ENCODE results near the gene KCNH6.

Gene KCNH6

GRCh38 chr17:63486317-63487013 is 36.7 kb upstream of the KCNH6 start:
- DNase-seq (ENCODE audit: low read depth, low spot score), result no peak

GRCh38 chr17:63487014-63487339 is 36.2 kb upstream of the KCNH6 start:
- DNase-seq (ENCODE audit: low read depth, low spot score), result no peak

GRCh38 chr17:63488851-63489250 is 34.3 kb upstream of the KCNH6 start:
- DNase-seq (ENCODE audit: low read depth, low spot score), result no peak

- DNase-seq (ENCODE audit: low read depth, low spot score), result no peak
Observed at GRCh38 chr17:63489291-63489690, 33.9 kb upstream of the KCNH6 start.

DNA sequence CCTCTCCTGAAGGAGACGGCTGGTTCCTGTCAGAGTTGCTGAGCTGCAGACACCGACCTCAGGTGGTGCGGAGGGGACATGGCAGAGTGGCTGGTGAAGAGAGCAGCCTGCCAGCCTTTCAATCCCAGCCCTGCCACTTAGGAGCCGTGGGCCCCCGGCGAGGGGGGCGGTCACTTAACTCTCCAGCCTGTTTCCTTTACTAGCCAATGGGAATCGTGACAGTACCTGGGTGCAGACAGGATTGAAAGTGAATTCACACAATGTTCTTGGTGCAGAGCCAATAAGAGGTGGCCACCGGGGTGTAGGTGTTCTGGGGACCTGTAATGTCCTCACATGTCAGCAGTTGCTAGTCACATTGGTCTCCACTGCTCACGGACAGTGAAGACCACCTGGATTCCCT is 32.8 kb upstream of the KCNH6 start:
- no peak for DNase-seq (ENCODE audit: low read depth, low spot score)

GRCh38 chr17:63490858-63491400 is 32.2 kb upstream of the KCNH6 start:
- no peak for DNase-seq (ENCODE audit: low read depth, low spot score)

DNA sequence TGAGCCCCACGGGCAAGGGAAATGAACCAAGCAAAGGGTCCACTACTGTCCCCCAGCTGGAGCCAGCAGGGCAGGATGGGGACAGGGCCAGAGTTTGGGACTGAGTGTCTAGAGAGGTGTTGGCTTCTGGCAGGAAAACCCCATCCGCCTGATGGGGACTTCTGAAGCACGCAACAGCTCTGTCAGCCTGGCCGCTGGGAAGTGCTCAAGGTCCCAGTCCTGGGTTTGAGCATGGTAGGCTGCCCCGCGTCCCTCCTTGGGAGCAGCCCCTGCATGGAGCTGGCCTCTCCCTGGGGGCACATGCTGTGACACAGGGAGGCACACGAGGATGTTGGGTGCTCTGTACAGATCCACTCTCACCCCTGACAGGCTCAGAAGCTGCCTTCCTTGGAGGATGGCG is 31.7 kb upstream of the KCNH6 start:
- DNase-seq (ENCODE audit: low read depth, low spot score), result no peak

- no peak for DNase-seq (ENCODE audit: low read depth, low spot score)
Observed at GRCh38 chr17:63491977-63492618, 31.1 kb upstream of the KCNH6 start.

DNA sequence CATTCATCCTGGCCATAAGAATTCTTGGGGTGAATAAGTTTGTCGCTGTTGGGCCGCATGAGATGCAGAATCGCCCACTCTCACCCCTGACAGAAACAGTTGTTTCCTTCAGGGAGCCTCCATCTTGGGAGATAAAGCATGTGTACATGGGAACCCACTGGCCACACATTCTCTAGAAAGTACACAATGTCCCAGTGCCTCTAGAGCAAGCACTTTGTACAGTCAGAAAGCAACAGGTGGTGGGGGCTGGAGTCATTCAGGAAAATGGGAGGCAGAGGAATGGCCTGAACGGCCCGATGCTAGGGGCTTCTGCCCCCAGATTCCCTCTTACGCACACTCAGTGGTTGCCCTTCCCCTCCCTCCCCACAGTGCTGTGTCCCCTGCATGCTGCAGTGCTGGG is 30.2 kb upstream of the KCNH6 start:
- no peak for DNase-seq (ENCODE audit: low read depth, low spot score)

GRCh38 chr17:63493411-63493810 is 29.7 kb upstream of the KCNH6 start:
- no peak for DNase-seq (ENCODE audit: low read depth, low spot score)

GRCh38 chr17:63494300-63494928 is 28.7 kb upstream of the KCNH6 start:
- DNase-seq (ENCODE audit: low read depth, low spot score), result no peak

DNA sequence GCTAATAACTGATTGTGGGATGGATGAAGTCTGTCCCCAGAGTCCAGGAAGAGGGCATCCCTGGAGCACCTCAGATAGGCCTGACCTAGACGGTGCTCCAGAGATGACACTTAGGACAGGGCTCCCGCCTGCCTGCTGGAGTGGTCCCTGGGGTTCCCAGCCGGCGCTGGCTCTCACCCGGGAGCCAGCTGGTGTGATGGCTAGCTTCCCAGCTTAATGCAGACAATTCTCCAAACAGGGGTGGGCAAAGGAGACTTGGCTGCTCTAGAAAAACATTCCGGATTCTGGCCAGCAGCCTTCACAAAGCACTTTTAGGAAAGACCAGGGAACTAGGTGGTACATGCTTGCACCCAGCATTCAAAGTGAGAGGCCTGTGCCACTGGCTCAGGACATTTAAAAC is 27.7 kb upstream of the KCNH6 start:
- no peak for DNase-seq (ENCODE audit: low read depth, low spot score)

GRCh38 chr17:63496177-63496576 is 27.0 kb upstream of the KCNH6 start:
- no peak for DNase-seq (ENCODE audit: low read depth, low spot score)

DNA sequence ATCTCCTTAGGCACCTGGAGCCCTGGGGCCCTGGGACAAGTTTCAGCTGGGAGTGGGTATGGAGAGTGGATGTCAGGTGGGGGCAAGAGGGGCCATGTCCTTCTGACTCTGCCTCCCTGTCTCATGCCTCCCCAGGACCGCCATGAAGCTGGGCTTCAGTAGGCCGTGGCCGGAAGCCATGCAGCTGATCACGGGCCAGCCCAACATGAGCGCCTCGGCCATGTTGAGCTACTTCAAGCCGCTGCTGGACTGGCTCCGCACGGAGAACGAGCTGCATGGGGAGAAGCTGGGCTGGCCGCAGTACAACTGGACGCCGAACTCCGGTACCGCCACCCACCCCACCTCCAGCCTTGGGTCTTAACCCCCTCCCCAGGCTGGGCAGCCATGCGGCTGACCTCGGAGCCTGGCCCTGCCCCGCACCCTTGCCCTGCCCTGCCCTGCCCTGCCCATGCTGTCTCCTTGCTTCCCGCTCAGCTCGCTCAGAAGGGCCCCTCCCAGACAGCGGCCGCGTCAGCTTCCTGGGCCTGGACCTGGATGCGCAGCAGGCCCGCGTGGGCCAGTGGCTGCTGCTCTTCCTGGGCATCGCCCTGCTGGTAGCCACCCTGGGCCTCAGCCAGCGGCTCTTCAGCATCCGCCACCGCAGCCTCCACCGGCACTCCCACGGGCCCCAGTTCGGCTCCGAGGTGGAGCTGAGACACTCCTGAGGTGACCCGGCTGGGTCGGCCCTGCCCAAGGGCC is 26.3 kb upstream of the KCNH6 start:
- no peak for DNase-seq (ENCODE audit: low read depth, low spot score)

GRCh38 chr17:63497708-63498483 is 25.3 kb upstream of the KCNH6 start:
- no peak for DNase-seq (ENCODE audit: low read depth, low spot score)

DNA sequence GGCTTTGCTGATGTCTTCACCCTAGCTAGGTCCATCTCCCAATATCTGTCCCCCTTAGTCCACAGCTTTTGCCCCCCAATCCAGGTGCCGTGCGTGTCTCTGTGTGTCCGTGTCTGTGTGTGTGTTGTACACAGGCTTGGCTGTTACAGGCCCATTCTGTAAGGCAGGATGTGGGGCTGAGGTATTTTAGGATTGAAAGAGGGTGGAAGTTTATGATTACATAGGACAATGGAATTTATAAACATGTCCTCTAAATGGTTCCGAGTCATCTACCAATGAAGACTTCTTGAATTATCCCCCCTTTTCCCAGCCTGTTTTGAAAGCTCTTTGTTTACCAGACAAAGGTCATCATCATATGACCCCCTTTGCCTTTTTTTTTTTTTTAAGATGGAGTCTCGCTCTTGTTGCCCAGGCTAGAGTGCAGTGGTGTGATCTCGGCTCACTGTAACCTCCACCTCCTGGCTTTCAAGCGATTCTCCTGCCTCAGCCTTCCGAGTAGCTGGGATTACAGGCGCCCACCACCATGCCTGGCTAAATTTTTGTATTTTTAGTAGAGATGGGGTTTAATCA is 24.4 kb upstream of the KCNH6 start:
- no peak for DNase-seq (ENCODE audit: low read depth, low spot score)

- no peak for DNase-seq (ENCODE audit: low read depth, low spot score)
Observed at GRCh38 chr17:63500543-63501390, 22.4 kb upstream of the KCNH6 start.

GRCh38 chr17:63503341-63503705 is 19.8 kb upstream of the KCNH6 start:
- DNase-seq (ENCODE audit: low read depth, low spot score), result no peak

GRCh38 chr17:63504261-63504660 is 18.9 kb upstream of the KCNH6 start:
- no peak for DNase-seq (ENCODE audit: low read depth, low spot score)

GRCh38 chr17:63505341-63505740 is 17.8 kb upstream of the KCNH6 start:
- no peak for DNase-seq (ENCODE audit: low read depth, low spot score)
